Neural crest cell (in vitro differentiated cells): Measurements from ENCODE around the gene YWHAB. TPM values are rescaled to one million over a fixed set of nuclear protein-coding genes. Genes with fewer than 3 reads are reported as not detected.

Experiments
- DNase-seq: peaks from one replicate; pipeline ENCODE4 v3.0.0; 2021; ENCODE audit warnings: low read depth, mixed read lengths, low spot score
- H3K27ac Mint-ChIP-seq: one replicate; pipeline ENCODE4 v1.8.0; 2021; ENCODE audit warnings: mild to moderate bottlenecking, mixed read lengths; ENCODE audit not compliant: unreplicated experiment
- H3K27me3 Mint-ChIP-seq: 2 replicates; pipeline ENCODE4 v1.8.0; 2021; ENCODE audit warnings: low read depth, mild to moderate bottlenecking, mixed read lengths
- H3K36me3 Mint-ChIP-seq: 2 replicates; pipeline ENCODE4 v1.8.0; 2021; ENCODE audit warnings: low read depth, mild to moderate bottlenecking, mixed read lengths
- H3K4me1 Mint-ChIP-seq: 2 replicates; pipeline ENCODE4 v1.8.0; 2021; ENCODE audit warnings: mixed read lengths
- H3K4me3 Mint-ChIP-seq: one replicate; pipeline ENCODE4 v1.8.0; 2021; ENCODE audit warnings: mild to moderate bottlenecking, mixed read lengths
- H3K9me3 Mint-ChIP-seq: 2 replicates; pipeline ENCODE4 v1.8.0; 2021; ENCODE audit warnings: mixed read lengths
- total RNA-seq: library from RNA; stranded (reverse); gene quantifications from 2 replicates; pipeline ENCODE4 v1.2.1, GENCODE V29; 2021
- TF ChIP-seq, protein P1 (sequence below): fragments of 200-600 bp; sonication (generic); conservative IDR thresholded peaks from 2 replicates; pipeline ENCODE4 v1.5.0; 2021; ENCODE audit warnings: antibody characterized with exemption, mild to moderate bottlenecking

Gene YWHAB
- total RNA-seq, 1 donor from 2014 or later = 168 TPM

DNA sequence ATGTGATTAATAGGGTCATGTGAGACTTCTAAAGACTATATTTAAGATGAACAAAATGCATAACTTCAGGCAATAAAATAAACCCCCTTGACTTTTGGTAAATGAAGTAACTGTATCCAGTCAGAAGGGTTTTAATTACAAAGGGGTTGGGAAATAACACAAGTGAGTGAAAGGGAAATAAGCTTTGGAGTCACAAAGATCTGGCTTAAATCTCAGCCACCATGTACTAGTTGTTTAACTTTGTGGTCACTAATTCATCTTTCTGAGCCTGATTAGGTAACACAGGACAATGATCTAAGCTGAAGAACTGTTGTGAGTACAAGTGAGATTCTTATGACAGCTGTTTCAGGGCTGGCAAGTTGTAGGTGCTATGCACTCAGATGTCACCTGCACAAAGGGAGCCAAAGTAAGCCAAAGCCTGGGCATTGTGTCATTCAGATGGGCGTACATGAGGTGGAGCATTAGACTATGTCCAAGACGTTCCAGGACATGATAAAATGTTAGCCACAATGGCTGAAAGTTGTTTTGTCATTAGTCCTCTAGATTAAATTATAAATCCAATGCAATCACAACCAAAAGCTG is 60.9 kb downstream of the YWHAB start:
- H3K9me3 Mint-ChIP-seq = no peaks in the 10 kb centered on the region
- H3K4me1 Mint-ChIP-seq = no peaks in the 10 kb centered on the region
- TF ChIP-seq, protein P1, sequence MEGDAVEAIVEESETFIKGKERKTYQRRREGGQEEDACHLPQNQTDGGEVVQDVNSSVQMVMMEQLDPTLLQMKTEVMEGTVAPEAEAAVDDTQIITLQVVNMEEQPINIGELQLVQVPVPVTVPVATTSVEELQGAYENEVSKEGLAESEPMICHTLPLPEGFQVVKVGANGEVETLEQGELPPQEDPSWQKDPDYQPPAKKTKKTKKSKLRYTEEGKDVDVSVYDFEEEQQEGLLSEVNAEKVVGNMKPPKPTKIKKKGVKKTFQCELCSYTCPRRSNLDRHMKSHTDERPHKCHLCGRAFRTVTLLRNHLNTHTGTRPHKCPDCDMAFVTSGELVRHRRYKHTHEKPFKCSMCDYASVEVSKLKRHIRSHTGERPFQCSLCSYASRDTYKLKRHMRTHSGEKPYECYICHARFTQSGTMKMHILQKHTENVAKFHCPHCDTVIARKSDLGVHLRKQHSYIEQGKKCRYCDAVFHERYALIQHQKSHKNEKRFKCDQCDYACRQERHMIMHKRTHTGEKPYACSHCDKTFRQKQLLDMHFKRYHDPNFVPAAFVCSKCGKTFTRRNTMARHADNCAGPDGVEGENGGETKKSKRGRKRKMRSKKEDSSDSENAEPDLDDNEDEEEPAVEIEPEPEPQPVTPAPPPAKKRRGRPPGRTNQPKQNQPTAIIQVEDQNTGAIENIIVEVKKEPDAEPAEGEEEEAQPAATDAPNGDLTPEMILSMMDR = no peak
- peaks cover 11% of the 10 kb centered on the region for H3K36me3 Mint-ChIP-seq
- no peak overlapping the region for H3K27ac Mint-ChIP-seq
- H3K4me3 Mint-ChIP-seq = no peak overlapping the region
- DNase-seq = no peak
- H3K27me3 Mint-ChIP-seq = no peaks in the 10 kb centered on the region

DNA sequence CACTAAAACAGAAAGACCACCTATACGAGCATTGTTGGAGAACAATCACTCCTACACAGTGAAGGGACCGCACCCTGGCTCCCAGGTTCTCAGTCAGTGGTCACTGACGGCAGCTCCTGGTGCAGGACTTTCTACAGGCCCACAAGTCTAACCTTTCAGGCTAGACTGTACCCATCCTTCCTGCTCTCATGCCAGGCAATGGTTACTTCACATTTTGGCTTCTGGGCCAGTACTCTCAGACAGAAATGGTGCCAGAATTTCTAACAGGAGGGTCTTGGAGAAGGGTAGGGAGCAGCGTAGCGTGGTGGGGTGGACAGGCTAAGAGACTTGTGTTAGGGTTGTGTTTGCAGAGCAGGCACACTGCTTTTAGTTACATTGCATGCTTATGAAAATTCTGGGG is 62.6 kb downstream of the YWHAB start:
- no peak overlapping the region for H3K27ac Mint-ChIP-seq
- H3K36me3 Mint-ChIP-seq = peaks cover 11% of the 10 kb centered on the region
- H3K4me1 Mint-ChIP-seq = no peaks in the 10 kb centered on the region
- H3K4me3 Mint-ChIP-seq = no peak overlapping the region
- TF ChIP-seq, protein P1 = no peak
- DNase-seq = no peak
- H3K9me3 Mint-ChIP-seq = no peaks in the 10 kb centered on the region
- no peaks in the 10 kb centered on the region for H3K27me3 Mint-ChIP-seq

- Mint-ChIP-seq H3K4me3 (no peak overlapping the region), H3K36me3 (peaks cover 11% of the 10 kb centered on the region), H3K4me1 (no peaks in the 10 kb centered on the region), H3K27me3 (no peaks in the 10 kb centered on the region), H3K27ac (no peak overlapping the region), H3K9me3 (no peaks in the 10 kb centered on the region)
- TF ChIP-seq, protein P1 = no peak
- no peak for DNase-seq
Measured at GRCh38 chr20:44948513-44948912, 63.0 kb downstream of the YWHAB start.

DNA sequence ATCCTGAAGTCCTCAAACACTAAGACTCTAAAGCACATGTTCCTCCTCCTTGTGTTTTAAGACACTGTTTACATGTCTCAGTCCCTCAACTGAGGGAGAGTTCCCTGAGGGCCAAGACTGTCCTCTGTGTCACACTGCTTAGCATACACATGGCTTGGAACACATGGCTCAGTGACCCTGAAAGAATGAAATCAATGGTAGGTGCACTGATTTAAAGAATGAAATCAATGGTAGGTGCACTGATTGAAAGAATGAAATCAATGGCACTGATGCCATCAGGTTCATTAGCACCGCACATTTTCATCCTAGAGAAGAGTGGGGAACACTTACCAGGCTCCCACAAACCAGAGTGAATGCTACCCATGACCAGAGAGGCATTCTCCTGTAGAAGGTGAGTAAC is 64.9 kb downstream of the YWHAB start:
- Mint-ChIP-seq H3K9me3 (no peaks in the 10 kb centered on the region), H3K27ac (no peak overlapping the region), H3K4me1 (no peaks in the 10 kb centered on the region), H3K36me3 (peaks cover 19% of the 10 kb centered on the region), H3K4me3 (no peak overlapping the region), H3K27me3 (no peaks in the 10 kb centered on the region)
- DNase-seq = no peak
- TF ChIP-seq, protein P1 = no peak

DNA sequence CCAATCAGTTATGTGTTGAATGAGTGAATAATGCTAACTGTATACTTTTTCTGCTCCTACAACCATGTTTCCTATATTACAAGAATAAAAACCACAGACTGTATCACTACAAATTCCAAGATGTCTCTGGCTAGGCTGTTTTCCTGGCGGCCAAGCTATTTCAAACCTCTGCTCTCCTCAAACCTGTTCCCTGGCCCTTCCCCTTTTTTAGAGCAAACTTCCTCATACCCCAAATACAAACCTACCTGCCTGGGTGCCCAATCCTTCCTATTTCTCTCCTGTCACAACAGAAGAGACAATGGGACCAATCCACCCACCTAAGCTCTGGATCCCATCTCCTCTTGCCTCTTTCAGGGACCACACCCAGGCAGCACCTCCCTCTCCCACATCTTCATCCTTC is 67.2 kb downstream of the YWHAB start:
- H3K27me3 Mint-ChIP-seq = no peaks in the 10 kb centered on the region
- no peak overlapping the region for H3K4me3 Mint-ChIP-seq
- no peaks in the 10 kb centered on the region for H3K4me1 Mint-ChIP-seq
- no peak overlapping the region for H3K27ac Mint-ChIP-seq
- peaks cover 16% of the 10 kb centered on the region for H3K36me3 Mint-ChIP-seq
- no peaks in the 10 kb centered on the region for H3K9me3 Mint-ChIP-seq
- no peak for DNase-seq
- TF ChIP-seq, protein P1 = no peak
